ENCODE data around the gene INIP. TPM values are rescaled to one million over a fixed set of nuclear protein-coding genes. Genes with fewer than 3 reads are reported as not detected.

Gene INIP
- total RNA-seq, 1 donor from 2014 or later = 22.7 TPM

- H3K4me3 Mint-ChIP-seq (ENCODE audit: unreplicated experiment) = no peak overlapping the region
- peak overlapping the region; percentile 94 for H3K27ac Mint-ChIP-seq (ENCODE audit: unreplicated experiment)
- no peak for TF ChIP-seq CTCF (IDR thresholded peaks at IDR 0.05)
- peaks cover 65% of the 10 kb centered on the region for H3K4me1 Mint-ChIP-seq (ENCODE audit: low read depth)
- H3K27me3 Mint-ChIP-seq (ENCODE audit: low read depth) = no peaks in the 10 kb centered on the region
- H3K9me3 Mint-ChIP-seq (ENCODE audit: low read depth) = no peaks in the 10 kb centered on the region
- no peak for DNase-seq (ENCODE audit: low spot score)
- no peaks in the 10 kb centered on the region for H3K36me3 Mint-ChIP-seq (ENCODE audit: low read depth)
Observed at GRCh38 chr9:112755016-112755427, 37.1 kb upstream of the INIP start.

GRCh38 chr9:112754578-112754977 lies 36.7 kb upstream of the INIP start:
- Mint-ChIP-seq H3K9me3 (ENCODE audit: low read depth) (no peaks in the 10 kb centered on the region), H3K4me1 (ENCODE audit: low read depth) (peaks cover 70% of the 10 kb centered on the region), H3K36me3 (ENCODE audit: low read depth) (no peaks in the 10 kb centered on the region), H3K27me3 (ENCODE audit: low read depth) (no peaks in the 10 kb centered on the region), H3K27ac (ENCODE audit: unreplicated experiment) (peak overlapping the region; percentile 94), H3K4me3 (ENCODE audit: unreplicated experiment) (no peak overlapping the region)
- DNase-seq (ENCODE audit: low spot score) = no peak
- TF ChIP-seq CTCF (IDR thresholded peaks at IDR 0.05) = no peak

GRCh38 chr9:112753725-112754124 lies 35.8 kb upstream of the INIP start:
- no peaks in the 10 kb centered on the region for H3K9me3 Mint-ChIP-seq (ENCODE audit: low read depth)
- no peak overlapping the region for H3K4me3 Mint-ChIP-seq (ENCODE audit: unreplicated experiment)
- H3K27ac Mint-ChIP-seq (ENCODE audit: unreplicated experiment) = peak overlapping the region; percentile 92
- H3K27me3 Mint-ChIP-seq (ENCODE audit: low read depth) = no peaks in the 10 kb centered on the region
- H3K36me3 Mint-ChIP-seq (ENCODE audit: low read depth) = no peaks in the 10 kb centered on the region
- no peak for DNase-seq (ENCODE audit: low spot score)
- TF ChIP-seq CTCF (IDR thresholded peaks at IDR 0.05) = no peak
- H3K4me1 Mint-ChIP-seq (ENCODE audit: low read depth) = peaks cover 75% of the 10 kb centered on the region

- DNase-seq (ENCODE audit: low spot score) = no peak
- H3K36me3 Mint-ChIP-seq (ENCODE audit: low read depth) = no peaks in the 10 kb centered on the region
- no peaks in the 10 kb centered on the region for H3K27me3 Mint-ChIP-seq (ENCODE audit: low read depth)
- TF ChIP-seq CTCF (IDR thresholded peaks at IDR 0.05) = no peak
- H3K4me3 Mint-ChIP-seq (ENCODE audit: unreplicated experiment) = peak overlapping the region; percentile 83
- H3K9me3 Mint-ChIP-seq (ENCODE audit: low read depth) = no peaks in the 10 kb centered on the region
- H3K27ac Mint-ChIP-seq (ENCODE audit: unreplicated experiment) = peak overlapping the region; percentile 92
- peaks cover 69% of the 10 kb centered on the region for H3K4me1 Mint-ChIP-seq (ENCODE audit: low read depth)
Observed at GRCh38 chr9:112752334-112753125, 34.6 kb upstream of the INIP start.

GRCh38 chr9:112751056-112751795 lies 33.3 kb upstream of the INIP start:
- Mint-ChIP-seq H3K27ac (ENCODE audit: unreplicated experiment) (peak overlapping the region; percentile 91), H3K27me3 (ENCODE audit: low read depth) (no peaks in the 10 kb centered on the region), H3K9me3 (ENCODE audit: low read depth) (no peaks in the 10 kb centered on the region), H3K4me3 (ENCODE audit: unreplicated experiment) (peak overlapping the region; percentile 83), H3K4me1 (ENCODE audit: low read depth) (peaks cover 59% of the 10 kb centered on the region), H3K36me3 (ENCODE audit: low read depth) (no peaks in the 10 kb centered on the region)
- TF ChIP-seq CTCF (IDR thresholded peaks at IDR 0.05) = no peak
- peak; percentile 92 for DNase-seq (ENCODE audit: low spot score)
